CD14-positive monocyte (primary cell): ENCODE results near the gene OR2A7. TPM values are rescaled to one million over a fixed set of nuclear protein-coding genes. Genes with fewer than 3 reads are reported as not detected.
"Not testable (repeated sequence)": the region's sequence is repeated elsewhere in the genome, so short reads cannot be mapped to it uniquely, and the experiment has no call there.

Experiments used
- DNase-seq, 3 donors: peaks; one replicate each; pipeline ENCODE4 v3.0.0-alpha.2; 2011 to 2022
- H2AFZ ChIP-seq: 2 replicates; pipeline ENCODE4 v1.6.0; 2012; ENCODE audit warnings: mild to moderate bottlenecking, low read depth, low read length, inconsistent platforms; ENCODE audit not compliant: insufficient read depth, poor library complexity, severe bottlenecking
- H3K27ac ChIP-seq, 2 donors: 1 replicate in 1 of 2; 2 replicates in 1 of 2; pipeline ENCODE4 v1.5.1; 2012 to 2013; ENCODE audit warnings: low read length in 2 of 2, control low read depth in 1 of 2, inconsistent platforms in 1 of 2, low read depth in 1 of 2, mild to moderate bottlenecking in 1 of 2
- H3K27me3 ChIP-seq, 2 donors: one replicate each; pipeline versions ENCODE4 v1.6.0 to v1.6.1; 2011 to 2013; ENCODE audit warnings: low read length in 2 of 2; ENCODE audit not compliant: control insufficient read depth in 2 of 2, insufficient read depth in 2 of 2
- H3K36me3 ChIP-seq, 2 donors: replicated peaks in 1 of 2; 1 replicate in 1 of 2; 2 replicates in 1 of 2; pipeline versions ENCODE4 v1.5.1 to v1.6.1; 2012 to 2013; ENCODE audit warnings: low read length in 2 of 2, control low read depth in 1 of 2, inconsistent platforms in 1 of 2, mild to moderate bottlenecking in 1 of 2; ENCODE audit not compliant: insufficient read depth in 2 of 2, control insufficient read depth in 1 of 2
- H3K4me1 ChIP-seq, 2 donors: 1 replicate in 1 of 2; 2 replicates in 1 of 2; pipeline versions ENCODE4 v1.5.1 to v1.6.1; 2012 to 2013; ENCODE audit warnings: low read length in 2 of 2, control low read depth in 1 of 2, inconsistent platforms in 1 of 2, mild to moderate bottlenecking in 1 of 2, moderate library complexity in 1 of 2; ENCODE audit not compliant: insufficient read depth in 2 of 2, control insufficient read depth in 1 of 2
- H3K4me2 ChIP-seq: replicated peaks from 2 replicates; pipeline ENCODE3; 2012; ENCODE audit warnings: low read length, moderate library complexity, mild to moderate bottlenecking; ENCODE audit not compliant: poor library complexity, severe bottlenecking; ENCODE audit errors: extremely low read depth
- H3K4me3 ChIP-seq, 3 experiments: fragments of 200-600 bp in 1 of 3; sonication (generic) in 1 of 3; replicated peaks in 1 of 3; 1 replicate in 2 of 3; 2 replicates in 1 of 3; pipeline ENCODE4 v1.5.1; 2011 to 2013; ENCODE audit warnings: low read length in 3 of 3, mild to moderate bottlenecking in 3 of 3, control low read depth in 2 of 3, low read depth in 2 of 3, inconsistent platforms in 1 of 3, moderate library complexity in 1 of 3
- H3K79me2 ChIP-seq: 2 replicates; pipeline ENCODE4 v1.6.0; 2012; ENCODE audit warnings: mild to moderate bottlenecking, control low read depth, inconsistent platforms, low read length, moderate library complexity; ENCODE audit not compliant: insufficient read depth
- H3K9ac ChIP-seq: 2 replicates; pipeline ENCODE4 v1.6.0; 2017; ENCODE audit warnings: low read length, mild to moderate bottlenecking; ENCODE audit not compliant: insufficient read depth, poor library complexity, severe bottlenecking
- H3K9me3 ChIP-seq, 2 donors: replicated peaks in 1 of 2; 1 replicate in 1 of 2; 2 replicates in 1 of 2; pipeline versions ENCODE4 v1.5.1 to v1.6.1; 2012 to 2013; ENCODE audit warnings: low read length in 2 of 2, control low read depth in 1 of 2; ENCODE audit not compliant: control insufficient read depth in 1 of 2, insufficient read depth in 1 of 2
- H4K20me1 ChIP-seq: 2 replicates; pipeline ENCODE4 v1.6.0; 2012; ENCODE audit warnings: mild to moderate bottlenecking, low read length, control low read depth, moderate library complexity; ENCODE audit not compliant: insufficient read depth
- H3K27ac Mint-ChIP-seq, 7 donors: one replicate each; pipeline ENCODE4 v1.8.0; 2020; ENCODE audit warnings: mild to moderate bottlenecking in 7 of 7, mixed read lengths in 7 of 7, moderate library complexity in 6 of 7, inconsistent platforms in 2 of 7
- H3K27me3 Mint-ChIP-seq, 3 donors: one replicate each; pipeline ENCODE4 v1.8.0; 2021 to 2022; ENCODE audit warnings: low read depth in 3 of 3, mild to moderate bottlenecking in 3 of 3, mixed read lengths in 3 of 3, moderate library complexity in 3 of 3, inconsistent platforms in 1 of 3
- H3K36me3 Mint-ChIP-seq, 2 donors: one replicate each; pipeline ENCODE4 v1.8.0; 2020; ENCODE audit warnings: mixed read lengths in 2 of 2, inconsistent platforms in 1 of 2, mild to moderate bottlenecking in 1 of 2
- H3K4me1 Mint-ChIP-seq: one replicate; pipeline ENCODE4 v1.8.0; 2020; ENCODE audit warnings: mild to moderate bottlenecking, mixed read lengths
- H3K4me3 Mint-ChIP-seq, 2 donors: one replicate each; pipeline ENCODE4 v1.8.0; 2020; ENCODE audit warnings: mild to moderate bottlenecking in 2 of 2, mixed read lengths in 2 of 2, moderate library complexity in 1 of 2
- H3K9me3 Mint-ChIP-seq, 7 donors: one replicate each; pipeline ENCODE4 v1.8.0; 2020 to 2022; ENCODE audit warnings: mixed read lengths in 7 of 7, mild to moderate bottlenecking in 6 of 7, moderate library complexity in 6 of 7, inconsistent platforms in 2 of 7
- WGBS: methylation state at CpG from one replicate; pipeline ENCODE4 v1.1.5; 2013; ENCODE audit warnings: missing lambda C conversion rate; ENCODE audit not compliant: insufficient coverage; 5-methylcytosine and 5-hydroxymethylcytosine counted together
- intact Hi-C, 2 donors: fragments of 100-400 bp; cut with micrococcal nuclease; formaldehyde crosslinking; loops; one replicate each; pipeline versions ENCODE4 v1.15.0 to v1.15.1; 2023
- polyA plus RNA-seq, 3 donors: library from polyadenylated mRNA; depleted of rRNA in 1 of 3; unstranded in 2 of 3; stranded (reverse) in 1 of 3; fragments of 300-500 nt in 2 of 3; fragments of >200 nt in 1 of 3; fragmentation: Illumina TruSeq in 2 of 3; gene quantifications; 1 replicate in 2 of 3; 2 replicates in 1 of 3; pipeline ENCODE4 v1.2.3, GENCODE V29; 2012 to 2021

Gene OR2A7
- polyA plus RNA-seq, 3 donors, result not detected

DNA sequence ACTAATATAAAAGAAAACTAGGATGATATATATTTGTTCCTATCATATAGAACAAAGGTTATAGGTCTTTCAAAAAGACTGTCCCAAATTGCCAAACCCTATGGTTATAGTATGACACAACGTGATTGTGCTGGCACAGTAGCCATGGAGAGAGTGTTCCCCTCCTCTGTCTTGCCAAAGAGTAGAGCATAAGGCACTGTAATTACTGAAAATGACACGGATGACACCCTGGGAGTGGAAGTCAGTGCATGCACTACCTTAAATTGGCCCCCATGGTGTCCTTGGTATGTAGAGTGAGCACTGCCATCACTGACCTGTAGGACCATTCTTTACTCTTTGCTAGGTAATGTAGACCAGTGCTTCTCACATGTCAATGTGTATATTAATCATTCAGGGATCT, 40.6 kb upstream of the OR2A7 start:
- no CpG with 5 or more reads among the region's 2 CpGs for WGBS
- H3K36me3 Mint-ChIP-seq, H3K4me1 Mint-ChIP-seq, H3K27me3 ChIP-seq, H3K4me3 Mint-ChIP-seq, H3K9me3 Mint-ChIP-seq, H2AFZ ChIP-seq, H3K27ac ChIP-seq, H3K4me3 ChIP-seq, H3K9me3 ChIP-seq, H3K9ac ChIP-seq, H3K4me1 ChIP-seq, H3K36me3 ChIP-seq, H3K4me2 ChIP-seq, H3K79me2 ChIP-seq, H3K27ac Mint-ChIP-seq, DNase-seq, H3K27me3 Mint-ChIP-seq, intact Hi-C loops, H4K20me1 ChIP-seq: not testable (repeated sequence)

DNA sequence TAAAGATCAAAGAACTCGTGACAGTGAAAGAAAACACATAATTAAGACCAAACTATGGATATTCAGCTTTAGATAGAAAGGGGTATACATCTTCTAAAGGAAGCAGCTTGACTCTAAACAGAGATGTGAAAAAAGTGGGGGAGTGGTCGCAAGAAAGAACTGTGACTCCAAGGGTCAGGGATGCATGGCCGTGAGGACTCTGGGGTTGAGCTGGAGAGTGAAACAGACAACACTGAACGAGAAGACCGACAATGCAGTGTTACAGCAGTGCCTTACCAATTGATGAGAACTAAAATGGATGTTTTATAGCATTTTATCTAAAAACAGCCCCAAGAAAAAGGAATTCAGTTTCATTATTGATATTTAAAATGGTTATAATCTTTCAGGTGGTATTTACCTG, 39.0 kb upstream of the OR2A7 start:
- H3K27ac ChIP-seq, H3K9ac ChIP-seq, H3K79me2 ChIP-seq, H3K9me3 Mint-ChIP-seq, H3K36me3 Mint-ChIP-seq, H3K4me3 ChIP-seq, H3K4me1 Mint-ChIP-seq, H3K9me3 ChIP-seq, H3K27me3 ChIP-seq, H3K27me3 Mint-ChIP-seq, DNase-seq, H2AFZ ChIP-seq, H3K36me3 ChIP-seq, H3K27ac Mint-ChIP-seq, intact Hi-C loops, H4K20me1 ChIP-seq, H3K4me3 Mint-ChIP-seq, H3K4me1 ChIP-seq, H3K4me2 ChIP-seq: not testable (repeated sequence)
- WGBS, result no CpG with 5 or more reads among the region's 5 CpGs

DNA sequence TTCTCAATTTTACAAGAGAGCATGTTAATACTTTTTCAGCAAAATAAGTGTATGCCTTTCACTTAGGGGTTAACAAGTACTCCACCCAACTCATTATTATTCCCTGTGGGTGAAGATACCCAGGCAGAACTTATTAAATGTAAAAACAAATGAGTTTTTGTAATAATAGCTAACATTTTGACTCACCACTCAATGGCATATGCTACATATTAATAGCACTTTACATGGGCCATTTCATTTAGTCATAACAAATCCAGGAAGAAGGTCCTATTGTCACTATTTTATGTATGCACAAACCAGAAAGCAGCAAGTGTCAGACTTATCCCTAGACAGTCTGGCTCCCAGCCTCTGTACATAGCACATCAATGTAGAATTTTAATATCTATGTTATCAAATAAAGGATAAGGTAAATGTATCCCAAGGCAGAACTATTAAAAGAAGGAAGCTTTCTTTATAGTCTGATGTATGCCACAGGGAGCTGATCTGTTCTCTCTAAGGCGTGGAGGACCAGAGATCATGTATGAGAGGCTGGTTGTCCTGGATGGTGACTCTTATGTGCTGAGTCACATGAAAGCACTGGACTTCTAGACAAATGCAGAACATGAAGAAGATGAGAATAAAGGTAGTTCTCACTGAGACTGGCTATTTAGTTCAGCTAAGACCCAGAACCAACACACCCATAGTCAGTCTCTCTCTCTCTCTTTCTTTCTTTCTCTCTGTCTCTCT, 38.1 kb upstream of the OR2A7 start:
- intact Hi-C loops, H3K9me3 Mint-ChIP-seq, H2AFZ ChIP-seq, H3K27ac ChIP-seq, H3K36me3 Mint-ChIP-seq, H3K79me2 ChIP-seq, H3K27me3 Mint-ChIP-seq, H3K27ac Mint-ChIP-seq, H3K4me1 ChIP-seq, H3K4me2 ChIP-seq, H3K9ac ChIP-seq, H3K4me3 Mint-ChIP-seq, H3K27me3 ChIP-seq, H4K20me1 ChIP-seq, H3K4me1 Mint-ChIP-seq, DNase-seq, H3K4me3 ChIP-seq, H3K9me3 ChIP-seq, H3K36me3 ChIP-seq: not testable (repeated sequence)
- WGBS, result no CpG with 5 or more reads among the region's 1 CpG

DNA sequence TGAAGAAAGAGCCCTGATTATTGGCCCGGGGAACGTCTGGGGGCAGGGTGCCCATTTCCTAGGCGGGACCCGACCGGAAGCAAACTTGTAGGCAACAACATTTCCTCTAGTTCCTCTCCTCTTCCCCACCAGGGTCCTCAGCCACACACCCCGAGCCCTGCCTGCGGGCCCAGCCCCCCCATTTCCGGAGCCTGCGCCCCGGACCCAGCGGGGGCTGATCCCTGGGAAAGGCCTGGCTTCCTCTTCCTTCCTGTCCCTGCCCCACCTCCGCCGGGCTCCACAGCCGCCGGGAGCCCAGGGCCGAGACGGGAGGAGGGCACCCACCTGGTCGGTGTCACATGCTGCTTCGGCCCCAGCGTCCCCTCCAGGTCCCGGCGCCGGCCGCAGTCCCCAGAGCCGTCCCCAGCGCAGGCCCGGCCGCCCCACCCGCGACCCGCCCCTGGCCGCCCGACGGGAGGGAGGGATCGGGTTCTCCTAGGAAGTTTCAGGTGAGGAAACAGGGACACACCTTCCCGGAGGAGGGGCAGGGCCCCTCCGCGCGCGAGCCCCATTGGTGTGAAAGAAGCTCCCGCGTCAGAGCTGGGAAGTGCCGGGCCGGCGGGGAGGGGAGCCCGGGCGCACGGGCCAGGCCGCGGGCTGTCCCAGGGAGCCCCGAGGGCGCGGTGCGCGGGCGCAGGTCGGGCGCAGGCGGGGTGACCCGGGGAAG, 29.4 kb upstream of the OR2A7 start:
- H3K36me3 ChIP-seq, H2AFZ ChIP-seq, H4K20me1 ChIP-seq, H3K79me2 ChIP-seq, H3K27ac ChIP-seq, H3K4me2 ChIP-seq, H3K4me1 Mint-ChIP-seq, H3K27ac Mint-ChIP-seq, H3K27me3 Mint-ChIP-seq, H3K27me3 ChIP-seq, H3K4me3 Mint-ChIP-seq, H3K9me3 Mint-ChIP-seq, DNase-seq, H3K36me3 Mint-ChIP-seq, intact Hi-C loops, H3K9me3 ChIP-seq, H3K9ac ChIP-seq, H3K4me3 ChIP-seq, H3K4me1 ChIP-seq: not testable (repeated sequence)
- no CpG with 5 or more reads among the region's 60 CpGs for WGBS
